Spleen (tissue), 11 donors: Measurements from ENCODE around the gene SPAG5. TPM values are rescaled to one million over a fixed set of nuclear protein-coding genes. Genes with fewer than 3 reads are reported as not detected.
A peak's percentile ranks its signal among the peaks of the same experiment; 100 is the strongest.

Source experiments
- DNase-seq: peaks from one replicate; pipeline ENCODE4 v3.0.0-alpha.2; 2020
- H3K27ac ChIP-seq, 8 donors: fragments of 200-600 bp; sonication (generic) in 7 of 8; 1 replicate in 4 of 8; 2 replicates in 4 of 8; pipeline versions ENCODE4 v1.5.0 to v1.8.0; 2016 to 2021; ENCODE audit warnings: inconsistent platforms in 4 of 8, mild to moderate bottlenecking in 4 of 8, moderate library complexity in 1 of 8
- H3K27me3 ChIP-seq, 7 donors: fragments of 200-600 bp; sonication (generic) in 6 of 7; replicated peaks in 1 of 7; 1 replicate in 4 of 7; 2 replicates in 3 of 7; pipeline versions ENCODE4 v1.5.0 to v1.8.0; 2016 to 2021; ENCODE audit warnings: inconsistent platforms in 3 of 7, mild to moderate bottlenecking in 1 of 7
- H3K36me3 ChIP-seq, 6 donors: fragments of 200-600 bp; sonication (generic) in 5 of 6; 1 replicate in 4 of 6; 2 replicates in 2 of 6; pipeline versions ENCODE4 v1.5.0 to v1.8.0; 2016 to 2021; ENCODE audit warnings: inconsistent platforms in 2 of 6
- H3K4me1 ChIP-seq, 6 donors: fragments of 200-600 bp; sonication (generic) in 5 of 6; 1 replicate in 3 of 6; 2 replicates in 3 of 6; pipeline versions ENCODE4 v1.5.0 to v1.8.0; 2016 to 2021; ENCODE audit warnings: inconsistent platforms in 3 of 6
- H3K4me3 ChIP-seq, 8 donors: fragments of 200-600 bp; sonication (generic) in 7 of 8; 1 replicate in 4 of 8; 2 replicates in 4 of 8; pipeline versions ENCODE4 v1.5.0 to v1.8.0; 2016 to 2021; ENCODE audit warnings: inconsistent platforms in 4 of 8, mild to moderate bottlenecking in 4 of 8, moderate library complexity in 2 of 8
- H3K9me3 ChIP-seq, 8 donors: fragments of 200-600 bp; sonication (generic) in 7 of 8; 1 replicate in 4 of 8; 2 replicates in 4 of 8; pipeline versions ENCODE4 v1.5.0 to v1.8.0; 2016 to 2021; ENCODE audit warnings: inconsistent platforms in 4 of 8
- POLR2A ChIP-seq, 3 donors: fragments of 450-650 bp; IDR thresholded peaks; one replicate each; pipeline ENCODE4 v1.5.1; 2017; ENCODE audit warnings: antibody characterized with exemption in 3 of 3, mild to moderate bottlenecking in 1 of 3
- POLR2AphosphoS5 ChIP-seq, 3 donors: sonication (generic); formaldehyde crosslinking; IDR thresholded peaks; one replicate each; pipeline ENCODE4 v1.5.1; 2017; ENCODE audit warnings: antibody characterized with exemption in 3 of 3
- WGBS, 5 donors: extraction: QIAGEN DNeasy Blood & Tissue Kit in 3 of 5; methylation state at CpG; one replicate each; pipeline versions ENCODE4 v1.1.5 to v1.1.7; 2013 to 2018; 5-methylcytosine and 5-hydroxymethylcytosine counted together
- intact Hi-C: fragments of 100-400 bp; cut with DNase I; formaldehyde crosslinking; loops from one replicate; pipeline ENCODE4 v1.15.0; 2023; ENCODE audit warnings: low total_unique reads
- polyA plus RNA-seq, 3 donors: library from polyadenylated mRNA; stranded (reverse); fragments of 200-250 nt; gene quantifications; one replicate each; pipeline ENCODE4 v1.2.1, GENCODE V29; 2013
- total RNA-seq, 7 donors: library from RNA; depleted of rRNA in 3 of 7; stranded (reverse); fragments of >200 nt in 3 of 7; fragmentation: NEBNext Ultra II Directional in 4 of 7; extraction: Animal tissue kit (Norgen Biotek cat#: 25700) in 4 of 7; gene quantifications; one replicate each; pipeline versions ENCODE4 v1.1.0 to v1.2.1, GENCODE V29; 2016 to 2021
- TF ChIP-seq, protein P1 (sequence below), 11 experiments: fragments of 200-600 bp in 7 of 11; fragments of 450-650 bp in 4 of 11; sonication (generic) in 4 of 11; IDR thresholded peaks in 8 of 11; conservative IDR thresholded peaks in 3 of 11; 1 replicate in 7 of 11; 2 replicates in 4 of 11; pipeline versions ENCODE4 v1.4.0 to v1.8.0; 2016 to 2021; ENCODE audit warnings: antibody characterized with exemption in 11 of 11, inconsistent platforms in 4 of 11, mild to moderate bottlenecking in 1 of 11
- donor health status: healthy with polysubstance abuse.
- donor health status: DM: no; HTN: no; CAD: no; lungs with moderate emphysema.
- donor health status: DM: no; HTN: no; CAD: no.
- donor health status: Bipolar disorder and iron deficiency.
- donor health status: healthy.
- donor health status: DM: no; HTN: no; CAD: no.
- donor health status: DM: yes; HTN: yes; CAD: no.

Gene SPAG5
- total and polyA plus RNA-seq, 10 donors: 6.2 to 19.7 (median 14.6) TPM

DNA sequence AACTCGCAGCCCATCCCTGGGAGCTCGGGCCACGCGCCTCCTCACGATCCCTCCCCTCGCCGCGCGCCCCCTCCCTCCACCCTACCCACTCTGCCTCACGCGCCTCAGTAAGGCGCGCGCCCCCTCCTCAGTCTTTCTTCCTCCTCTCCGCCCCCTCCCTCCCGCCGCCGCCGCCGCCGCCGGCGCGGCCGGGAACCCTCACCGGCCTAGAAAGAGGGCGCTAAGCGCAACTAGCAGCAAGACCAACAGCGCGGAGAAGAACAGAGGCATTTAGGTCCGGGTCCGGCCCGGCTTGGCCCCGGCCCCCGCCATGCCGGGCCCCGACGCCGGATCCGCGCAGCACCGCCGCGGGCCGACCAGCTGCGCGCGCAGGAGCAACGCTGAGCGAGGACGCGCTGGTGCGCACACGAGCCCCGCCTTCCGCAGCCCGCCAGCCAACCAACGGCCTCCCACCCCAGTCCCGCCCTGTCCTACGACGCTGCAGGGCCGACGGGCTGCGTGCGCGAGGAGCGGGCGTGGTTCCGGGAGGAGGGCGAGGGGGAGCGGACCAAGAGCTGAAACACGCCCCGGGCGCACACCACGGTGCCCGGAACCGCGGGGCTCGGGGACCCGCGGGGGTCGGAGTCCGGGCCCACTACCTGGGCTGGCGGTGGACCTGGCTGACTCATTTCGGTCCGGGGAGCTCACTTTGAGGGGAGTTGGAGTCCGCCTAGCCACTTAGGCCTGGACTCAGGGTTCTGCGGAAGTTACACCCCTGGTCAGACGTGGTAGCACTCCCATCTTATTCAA is 46.2 kb upstream of the SPAG5 start, which contains the start of gene BLTP2:
Gene BLTP2 (minus strand): TSS at position 372 of the 789 bp plus-strand sequence. CDS start 102 bp downstream, at position 270.
- intact Hi-C loops: no loop called here
- H3K36me3 ChIP-seq: peaks cover 2 to 62% (median 48%) of the 10 kb centered on the region in 6 donors
- 0 to 1% (median 0%) methylated on average over 50 to 89 of the region's 89 CpGs for WGBS, 5 donors
- no peaks in the 10 kb centered on the region for H3K27me3 ChIP-seq
- peak within 1 kb of the TSS; percentile 68 to 97 (median 90) for H3K4me3 ChIP-seq
- TF ChIP-seq POLR2A (IDR thresholded peaks at IDR 0.05) (peak; percentile 53 to 72 (median 66)), POLR2AphosphoS5 (IDR thresholded peaks at IDR 0.05) (peak; percentile 96 to 97 (median 97))
- TF ChIP-seq, protein P1, sequence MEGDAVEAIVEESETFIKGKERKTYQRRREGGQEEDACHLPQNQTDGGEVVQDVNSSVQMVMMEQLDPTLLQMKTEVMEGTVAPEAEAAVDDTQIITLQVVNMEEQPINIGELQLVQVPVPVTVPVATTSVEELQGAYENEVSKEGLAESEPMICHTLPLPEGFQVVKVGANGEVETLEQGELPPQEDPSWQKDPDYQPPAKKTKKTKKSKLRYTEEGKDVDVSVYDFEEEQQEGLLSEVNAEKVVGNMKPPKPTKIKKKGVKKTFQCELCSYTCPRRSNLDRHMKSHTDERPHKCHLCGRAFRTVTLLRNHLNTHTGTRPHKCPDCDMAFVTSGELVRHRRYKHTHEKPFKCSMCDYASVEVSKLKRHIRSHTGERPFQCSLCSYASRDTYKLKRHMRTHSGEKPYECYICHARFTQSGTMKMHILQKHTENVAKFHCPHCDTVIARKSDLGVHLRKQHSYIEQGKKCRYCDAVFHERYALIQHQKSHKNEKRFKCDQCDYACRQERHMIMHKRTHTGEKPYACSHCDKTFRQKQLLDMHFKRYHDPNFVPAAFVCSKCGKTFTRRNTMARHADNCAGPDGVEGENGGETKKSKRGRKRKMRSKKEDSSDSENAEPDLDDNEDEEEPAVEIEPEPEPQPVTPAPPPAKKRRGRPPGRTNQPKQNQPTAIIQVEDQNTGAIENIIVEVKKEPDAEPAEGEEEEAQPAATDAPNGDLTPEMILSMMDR (IDR thresholded peaks at IDR 0.05 in 8 of 11, conservative IDR thresholded peaks at IDR 0.05 in 3 of 11): peak in 7 of 11 experiments; percentile 6 to 31 (median 16)
- peak; percentile 100 for DNase-seq
- H3K4me1 ChIP-seq: peaks cover 31 to 72% (median 52%) of the 10 kb centered on the region in 6 donors
- peak within 1 kb of the TSS; percentile 93 to 99 (median 96) for H3K27ac ChIP-seq
- H3K9me3 ChIP-seq: no peaks in the 10 kb centered on the region

DNA sequence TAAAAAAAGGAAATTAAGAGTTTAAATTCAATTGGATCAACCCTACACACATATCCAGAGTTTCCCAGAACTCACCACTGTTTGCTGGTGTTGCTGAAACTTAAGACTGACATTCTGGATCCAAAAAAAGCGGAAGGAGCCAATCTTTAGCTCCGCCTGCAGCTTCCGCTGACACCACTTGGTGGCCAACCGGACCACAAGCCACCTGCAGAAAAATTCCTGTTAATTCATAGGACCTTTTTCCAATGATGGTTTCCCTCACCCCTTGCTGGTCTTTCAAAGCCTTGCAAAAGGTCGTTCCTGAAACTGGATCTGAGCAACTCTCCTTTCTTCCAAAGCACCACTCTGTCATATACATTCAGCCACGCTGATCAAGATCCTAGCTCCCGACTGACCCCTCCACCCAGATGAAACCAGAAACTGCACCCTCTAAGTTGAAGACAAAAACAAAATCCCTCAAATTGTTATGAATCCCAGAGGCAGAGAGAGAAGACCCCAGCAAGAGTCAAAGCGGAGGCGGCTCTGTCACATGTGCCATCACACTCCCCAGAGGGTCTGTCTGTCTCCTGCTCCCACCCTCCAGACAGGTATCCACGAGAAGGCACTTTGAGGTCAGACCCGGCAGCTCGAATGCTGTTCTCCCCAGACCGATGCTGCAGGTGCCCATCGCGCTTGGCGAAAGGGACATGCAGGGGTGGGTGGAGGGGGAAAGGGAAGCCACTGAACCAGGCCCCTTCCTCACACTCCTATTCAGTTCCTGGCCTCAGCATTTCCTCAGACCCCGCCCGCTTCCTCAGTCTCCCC is 45.4 kb upstream of the SPAG5 start:
- H3K4me1 ChIP-seq: peaks cover 31 to 72% (median 52%) of the 10 kb centered on the region in 6 donors

DNA sequence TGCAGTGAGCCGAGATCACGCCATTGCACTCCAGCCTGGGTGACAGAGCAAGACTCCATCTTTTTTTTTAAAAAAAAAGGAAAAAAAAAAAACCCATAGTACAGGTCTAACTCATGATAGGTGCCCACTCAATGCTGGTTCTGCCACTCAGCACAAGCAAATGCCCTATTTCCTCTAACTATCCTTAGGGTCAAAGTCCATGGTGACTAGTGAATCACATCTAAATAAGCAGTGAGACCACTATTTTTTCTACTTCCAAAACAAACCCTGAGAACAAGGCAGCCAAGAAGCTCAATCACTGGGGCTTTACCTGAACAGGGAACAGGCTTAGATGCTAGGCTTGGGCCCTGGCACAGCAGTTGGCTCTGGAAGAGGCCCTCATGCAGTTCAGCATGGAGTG is 42.8 kb upstream of the SPAG5 start:
- DNase-seq: no peak
- intact Hi-C loops: no loop called here
- Histone ChIP-seq H3K9me3 (no peaks in the 10 kb centered on the region), H3K27me3 (no peaks in the 10 kb centered on the region), H3K36me3 (peaks cover 11 to 70% (median 68%) of the 10 kb centered on the region in 6 donors), H3K4me3 (no peak overlapping the region), H3K27ac (no peak overlapping the region), H3K4me1 (peaks cover 27 to 55% (median 42%) of the 10 kb centered on the region in 6 donors)
- 70 to 98% (median 91%) methylated on average over 2 of the region's 2 CpGs for WGBS, 5 donors
- TF ChIP-seq POLR2AphosphoS5 (IDR thresholded peaks at IDR 0.05): no peak
- TF ChIP-seq, protein P1 (IDR thresholded peaks at IDR 0.05 in 8 of 11, conservative IDR thresholded peaks at IDR 0.05 in 3 of 11): no peak
- TF ChIP-seq POLR2A (IDR thresholded peaks at IDR 0.05): no peak

More for the DNA sequence above, 45.4 kb upstream of the SPAG5 start:
- Histone ChIP-seq H3K9me3 (no peaks in the 10 kb centered on the region), H3K27me3 (no peaks in the 10 kb centered on the region), H3K36me3 (peaks cover 2 to 62% (median 55%) of the 10 kb centered on the region in 6 donors), H3K27ac (peak overlapping the region; percentile 93 to 99 (median 96)), H3K4me3 (peak overlapping the region; percentile 68 to 97 (median 90))
- TF ChIP-seq, protein P1 (IDR thresholded peaks at IDR 0.05 in 8 of 11, conservative IDR thresholded peaks at IDR 0.05 in 3 of 11): peak; percentile 35 to 76 (median 52)
- TF ChIP-seq POLR2AphosphoS5 (IDR thresholded peaks at IDR 0.05) (peak in 1 of 3 donors; percentile 25), POLR2A (IDR thresholded peaks at IDR 0.05) (no peak)
- intact Hi-C loops: no loop called here
- 0 to 1% (median 1%) methylated on average over 17 to 18 of the region's 18 CpGs for WGBS, 5 donors
- DNase-seq: peak; percentile 84
